ENCODE data around the gene HCAR3.
"Not testable (repeated sequence)": the region's sequence is repeated elsewhere in the genome, so short reads cannot be mapped to it uniquely, and the experiment has no call there.

HCAR3 gene

GRCh38 chr12:122721057-122721545, 4.5 kb upstream of the HCAR3 start:
- DNase-seq: no peak

GRCh38 chr12:122715211-122715610, 1.4 kb downstream of the HCAR3 start:
- not testable (repeated sequence) for DNase-seq

- not testable (repeated sequence) for DNase-seq
Observed at GRCh38 chr12:122713491-122714188, 3.0 kb downstream of the HCAR3 start.

- not testable (repeated sequence) for DNase-seq
Observed at GRCh38 chr12:122711266-122711665, 5.3 kb downstream of the HCAR3 start.

- DNase-seq: not testable (repeated sequence)
Observed at GRCh38 chr12:122710341-122710740, 6.3 kb downstream of the HCAR3 start.

- DNase-seq: not testable (repeated sequence)
Observed at GRCh38 chr12:122709287-122709686, 7.3 kb downstream of the HCAR3 start.

GRCh38 chr12:122703841-122704240, 12.8 kb downstream of the HCAR3 start:
- not testable (repeated sequence) for DNase-seq

- DNase-seq: not testable (repeated sequence)
Observed at GRCh38 chr12:122702890-122703611, 13.6 kb downstream of the HCAR3 start, which contains the start of gene HCAR2. Gene HCAR2, minus strand, starts transcription at chr12:122703357. Its CDS starts 74 bp downstream, at chr12:122703283.

GRCh38 chr12:122701481-122701880, 15.1 kb downstream of the HCAR3 start:
- DNase-seq: not testable (repeated sequence)

- not testable (repeated sequence) for DNase-seq
Observed at GRCh38 chr12:122700038-122700710, 16.4 kb downstream of the HCAR3 start.

GRCh38 chr12:122696922-122697321, 19.7 kb downstream of the HCAR3 start:
- DNase-seq: not testable (repeated sequence)

GRCh38 chr12:122691566-122691965, 25.0 kb downstream of the HCAR3 start:
- no peak for DNase-seq

GRCh38 chr12:122688291-122688690, 28.3 kb downstream of the HCAR3 start:
- no peak for DNase-seq

GRCh38 chr12:122687086-122687485, 29.5 kb downstream of the HCAR3 start:
- DNase-seq: peak; percentile 27

GRCh38 chr12:122686538-122686937, 30.1 kb downstream of the HCAR3 start:
- DNase-seq: no peak

GRCh38 chr12:122684297-122684813, 32.3 kb downstream of the HCAR3 start:
- no peak for DNase-seq

GRCh38 chr12:122681814-122682213, 34.8 kb downstream of the HCAR3 start:
- no peak for DNase-seq

GRCh38 chr12:122680989-122681388, 35.6 kb downstream of the HCAR3 start:
- DNase-seq: not testable (repeated sequence)

GRCh38 chr12:122676781-122677180, 39.8 kb downstream of the HCAR3 start:
- not testable (repeated sequence) for DNase-seq

- not testable (repeated sequence) for DNase-seq
Observed at GRCh38 chr12:122676015-122676414, 40.6 kb downstream of the HCAR3 start.

GRCh38 chr12:122672515-122672914, 44.1 kb downstream of the HCAR3 start:
- DNase-seq: no peak

- DNase-seq: no peak
Observed at GRCh38 chr12:122669397-122670070, 47.1 kb downstream of the HCAR3 start.
